ENCODE measurements around the gene SLC39A11.

GRCh38 chr17:73057196-73057595 lies 35.3 kb downstream of the SLC39A11 start:
- no peak for TF ChIP-seq CTCF (IDR thresholded peaks at IDR 0.05; ENCODE audit: insufficient read depth, low read length)
- TF ChIP-seq GABPA (IDR thresholded peaks at IDR 0.05; ENCODE audit: low read depth), result no peak
- TF ChIP-seq SPI1 (IDR thresholded peaks at IDR 0.05; ENCODE audit: borderline replicate concordance, low read depth), result no peak

Measured in HL-60 (cell line).